Stimulated activated naive CD8-positive, alpha-beta T cell treated with anti-CD3 and anti-CD28 coated beads, Interleukin-15, amount 100 ng/mL, for 72 hours (primary cell): ENCODE measurements around the gene ROR1.

Experiments used
- ATAC-seq: fragments of 150-1000 bp; cut with Tn5 transposase; 2 replicates; pipeline ENCODE4 v1.10.0; 2021; ENCODE audit warnings: mild to moderate bottlenecking, moderate library complexity
- DNase-seq, 2 donors: peaks; one replicate each; pipeline ENCODE4 v3.0.0; 2021 to 2022
- H3K27ac Mint-ChIP-seq, 2 donors: one replicate each; pipeline ENCODE4 v1.8.0; 2022; ENCODE audit warnings: mild to moderate bottlenecking in 2 of 2, mixed read lengths in 2 of 2, moderate library complexity in 2 of 2
- H3K27me3 Mint-ChIP-seq: one replicate; pipeline ENCODE4 v1.8.0; 2022; ENCODE audit warnings: mixed read lengths
- H3K4me1 Mint-ChIP-seq: one replicate; pipeline ENCODE4 v1.8.0; 2022; ENCODE audit warnings: mild to moderate bottlenecking, mixed read lengths
- H3K4me3 Mint-ChIP-seq, 2 donors: one replicate each; pipeline ENCODE4 v1.8.0; 2022; ENCODE audit warnings: mild to moderate bottlenecking in 2 of 2, mixed read lengths in 2 of 2, moderate library complexity in 1 of 2
- H3K9me3 Mint-ChIP-seq, 2 donors: one replicate each; pipeline ENCODE4 v1.8.0; 2022; ENCODE audit warnings: mixed read lengths in 2 of 2

The ROR1 gene

DNA sequence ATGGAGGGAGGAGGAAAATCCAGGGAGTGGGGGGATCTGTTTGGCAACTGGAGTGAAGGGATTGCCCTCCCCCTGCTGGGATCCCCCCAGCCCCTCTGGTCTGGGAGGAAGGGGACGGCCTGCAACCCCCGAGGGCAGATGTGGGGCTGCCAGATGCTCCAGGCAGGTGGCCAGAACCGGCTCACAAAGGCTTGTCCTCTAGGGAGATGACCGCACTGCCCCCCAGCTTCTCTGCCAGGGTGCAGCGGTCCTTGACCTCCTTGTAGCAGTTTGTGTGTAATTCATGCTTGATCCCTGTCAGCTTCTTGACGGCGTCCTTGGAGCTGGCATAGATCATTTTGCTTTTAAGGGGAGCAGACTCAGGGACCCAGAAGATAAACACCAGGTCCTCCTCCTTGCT lies 69.2 kb downstream of the ROR1 start:
- no peaks in the 10 kb centered on the region for H3K4me1 Mint-ChIP-seq

DNA sequence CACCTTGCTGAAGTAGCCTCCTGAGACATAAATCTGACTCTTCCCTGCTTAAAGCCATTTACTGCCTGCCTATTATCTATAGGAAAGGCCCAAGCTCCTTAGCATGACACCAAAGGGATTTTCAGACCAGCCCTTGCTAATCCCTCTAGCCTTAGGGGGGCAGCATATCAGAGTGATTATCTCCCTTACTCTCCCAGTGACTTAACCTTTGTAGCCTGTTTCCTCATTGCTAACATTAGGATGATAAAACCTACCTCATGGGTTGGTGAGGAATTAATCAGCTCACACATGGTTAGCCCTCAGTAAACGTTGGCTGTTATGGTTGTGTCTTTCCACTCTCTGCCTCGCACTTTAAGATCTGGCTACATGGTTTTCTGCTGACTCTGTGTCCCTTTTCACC lies 70.1 kb downstream of the ROR1 start:
- ATAC-seq, result no peak
- Mint-ChIP-seq H3K27me3 (peaks cover 17% of the 10 kb centered on the region), H3K4me3 (no peak overlapping the region), H3K4me1 (no peaks in the 10 kb centered on the region), H3K27ac (no peak overlapping the region), H3K9me3 (no peaks in the 10 kb centered on the region)
- DNase-seq, result no peak

More for the DNA sequence above, 69.2 kb downstream of the ROR1 start:
- Mint-ChIP-seq H3K27ac (no peak overlapping the region), H3K27me3 (peaks cover 17% of the 10 kb centered on the region), H3K9me3 (no peaks in the 10 kb centered on the region), H3K4me3 (no peak overlapping the region)
- peak; percentile 15 for ATAC-seq
- no peak for DNase-seq

DNA sequence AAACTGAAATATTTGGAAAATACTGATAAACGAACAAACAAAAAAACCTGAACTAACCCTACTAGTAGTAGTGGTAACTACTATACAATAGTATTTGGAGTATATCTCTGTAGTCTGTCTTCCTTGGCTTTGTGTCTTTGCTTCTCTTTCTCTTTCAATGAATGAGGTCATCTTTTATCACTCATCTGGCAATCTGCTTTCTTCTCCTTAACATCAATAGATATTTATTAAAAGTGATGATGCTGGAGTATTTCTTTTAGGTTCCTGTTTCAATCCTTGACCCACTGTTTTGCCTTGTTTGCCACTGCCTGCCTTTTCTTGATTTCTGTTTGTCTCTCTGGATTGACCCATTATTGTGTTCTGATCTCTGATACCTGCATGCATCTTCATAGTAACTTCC lies 71.5 kb downstream of the ROR1 start:
- Mint-ChIP-seq H3K4me1 (no peaks in the 10 kb centered on the region), H3K27ac (no peak overlapping the region), H3K27me3 (peaks cover 17% of the 10 kb centered on the region), H3K4me3 (no peak overlapping the region), H3K9me3 (no peaks in the 10 kb centered on the region)
- ATAC-seq (no peak), DNase-seq (no peak)

GRCh38 chr1:63847308-63847910 lies 73.6 kb downstream of the ROR1 start:
- ATAC-seq (no peak), DNase-seq (no peak)
- no peaks in the 10 kb centered on the region for H3K9me3 Mint-ChIP-seq
- H3K4me1 Mint-ChIP-seq, result no peaks in the 10 kb centered on the region
- no peak overlapping the region for H3K27ac Mint-ChIP-seq
- H3K27me3 Mint-ChIP-seq, result peaks cover 13% of the 10 kb centered on the region
- no peak overlapping the region for H3K4me3 Mint-ChIP-seq

DNA sequence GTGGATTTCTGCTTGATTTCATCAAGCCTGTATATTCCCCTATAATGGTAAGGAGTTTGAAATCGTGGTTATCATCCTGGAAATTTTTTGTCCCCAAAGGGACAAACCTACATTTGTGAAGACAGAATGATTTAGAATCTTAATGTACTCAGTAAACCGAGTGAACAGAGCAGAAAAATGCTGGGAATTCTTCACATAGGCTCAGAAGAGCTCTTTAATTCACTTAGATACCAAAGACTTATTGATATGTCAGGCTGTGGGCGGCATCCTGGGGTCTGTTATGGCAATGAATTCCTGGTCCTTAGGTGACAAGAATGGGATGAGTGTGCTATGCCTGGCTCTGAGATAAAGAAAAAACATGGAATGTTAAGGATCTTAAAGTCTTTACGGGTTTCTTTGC lies 74.9 kb downstream of the ROR1 start:
- DNase-seq (no peak), ATAC-seq (no peak)
- H3K9me3 Mint-ChIP-seq, result no peaks in the 10 kb centered on the region
- H3K4me3 Mint-ChIP-seq, result no peak overlapping the region
- no peaks in the 10 kb centered on the region for H3K4me1 Mint-ChIP-seq
- H3K27ac Mint-ChIP-seq, result peak overlapping the region in 1 of 2 donors; percentile 76
- peaks cover 7% of the 10 kb centered on the region for H3K27me3 Mint-ChIP-seq

GRCh38 chr1:63849149-63849548 lies 75.3 kb downstream of the ROR1 start:
- H3K9me3 Mint-ChIP-seq, result no peaks in the 10 kb centered on the region
- H3K27me3 Mint-ChIP-seq, result peaks cover 7% of the 10 kb centered on the region
- H3K4me3 Mint-ChIP-seq, result no peak overlapping the region
- H3K4me1 Mint-ChIP-seq, result no peaks in the 10 kb centered on the region
- ATAC-seq, result no peak
- no peak overlapping the region for H3K27ac Mint-ChIP-seq
- DNase-seq, result no peak

- no peaks in the 10 kb centered on the region for H3K4me1 Mint-ChIP-seq
- DNase-seq (no peak), ATAC-seq (no peak)
- H3K9me3 Mint-ChIP-seq, result peaks cover 0 to 20% of the 10 kb centered on the region in 2 donors
- no peak overlapping the region for H3K4me3 Mint-ChIP-seq
- no peak overlapping the region for H3K27ac Mint-ChIP-seq
- H3K27me3 Mint-ChIP-seq, result no peaks in the 10 kb centered on the region
Observed at GRCh38 chr1:63854091-63854490, 80.3 kb downstream of the ROR1 start.

- ATAC-seq (no peak), DNase-seq (no peak)
- no peaks in the 10 kb centered on the region for H3K4me1 Mint-ChIP-seq
- no peaks in the 10 kb centered on the region for H3K27me3 Mint-ChIP-seq
- H3K4me3 Mint-ChIP-seq, result no peak overlapping the region
- peak overlapping the region in 1 of 2 donors; percentile 30 for H3K27ac Mint-ChIP-seq
- peaks cover 0 to 20% of the 10 kb centered on the region in 2 donors for H3K9me3 Mint-ChIP-seq
Observed at GRCh38 chr1:63855942-63856341, 82.1 kb downstream of the ROR1 start.

DNA sequence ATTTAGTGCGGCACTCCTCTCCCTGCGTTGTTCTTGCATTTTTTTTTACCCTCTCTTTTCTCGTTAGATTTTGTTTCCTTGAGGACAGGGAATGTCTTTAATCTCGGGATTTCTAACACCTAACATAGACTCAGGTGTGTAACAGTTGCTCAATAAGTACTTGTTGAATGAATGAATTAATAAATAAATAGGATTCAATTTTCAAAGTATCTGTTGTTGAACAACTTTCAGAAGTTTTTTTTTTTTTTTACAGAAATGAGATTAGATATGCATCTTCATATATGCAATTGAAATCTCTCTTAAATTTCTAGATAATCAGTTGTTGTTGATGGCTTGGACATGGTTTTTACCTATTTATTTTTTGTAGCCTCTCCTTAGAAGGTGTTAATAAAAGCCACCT lies 83.1 kb downstream of the ROR1 start:
- H3K27me3 Mint-ChIP-seq, result no peaks in the 10 kb centered on the region

GRCh38 chr1:63857478-63857877 lies 83.7 kb downstream of the ROR1 start:
- Mint-ChIP-seq H3K9me3 (peaks cover 0 to 20% of the 10 kb centered on the region in 2 donors), H3K4me3 (no peak overlapping the region), H3K27me3 (no peaks in the 10 kb centered on the region), H3K4me1 (no peaks in the 10 kb centered on the region), H3K27ac (no peak overlapping the region)
- DNase-seq (no peak), ATAC-seq (no peak)

More for the DNA sequence above, 83.1 kb downstream of the ROR1 start:
- H3K4me3 Mint-ChIP-seq, result no peak overlapping the region
- peaks cover 0 to 20% of the 10 kb centered on the region in 2 donors for H3K9me3 Mint-ChIP-seq
- H3K4me1 Mint-ChIP-seq, result no peaks in the 10 kb centered on the region
- DNase-seq (no peak), ATAC-seq (no peak)
- H3K27ac Mint-ChIP-seq, result no peak overlapping the region

DNA sequence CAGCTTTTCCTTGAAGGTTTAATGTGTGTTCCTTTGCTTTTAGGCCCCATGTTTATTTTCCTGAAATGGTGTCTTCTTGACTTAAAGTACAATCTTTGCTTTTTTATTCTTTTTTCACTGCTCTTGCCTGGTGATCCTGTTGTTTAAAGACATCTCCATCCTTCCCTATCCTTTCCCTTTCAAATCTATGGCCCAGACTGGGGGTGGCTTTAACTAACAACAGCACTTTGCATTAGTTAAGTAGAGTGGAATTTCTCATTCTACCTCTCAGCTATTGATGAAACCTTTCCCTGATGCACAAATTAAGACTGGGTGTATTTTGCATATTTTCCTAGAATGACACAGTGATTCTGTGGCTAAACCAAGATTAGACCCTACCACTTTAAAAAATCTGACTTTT lies 84.3 kb downstream of the ROR1 start:
- no peak overlapping the region for H3K4me3 Mint-ChIP-seq
- DNase-seq, result no peak
- H3K9me3 Mint-ChIP-seq, result peaks cover 0 to 20% of the 10 kb centered on the region in 2 donors
- H3K27me3 Mint-ChIP-seq, result no peaks in the 10 kb centered on the region
- H3K27ac Mint-ChIP-seq, result peak overlapping the region in 1 of 2 donors; percentile 37
- no peak for ATAC-seq
- H3K4me1 Mint-ChIP-seq, result no peaks in the 10 kb centered on the region

DNA sequence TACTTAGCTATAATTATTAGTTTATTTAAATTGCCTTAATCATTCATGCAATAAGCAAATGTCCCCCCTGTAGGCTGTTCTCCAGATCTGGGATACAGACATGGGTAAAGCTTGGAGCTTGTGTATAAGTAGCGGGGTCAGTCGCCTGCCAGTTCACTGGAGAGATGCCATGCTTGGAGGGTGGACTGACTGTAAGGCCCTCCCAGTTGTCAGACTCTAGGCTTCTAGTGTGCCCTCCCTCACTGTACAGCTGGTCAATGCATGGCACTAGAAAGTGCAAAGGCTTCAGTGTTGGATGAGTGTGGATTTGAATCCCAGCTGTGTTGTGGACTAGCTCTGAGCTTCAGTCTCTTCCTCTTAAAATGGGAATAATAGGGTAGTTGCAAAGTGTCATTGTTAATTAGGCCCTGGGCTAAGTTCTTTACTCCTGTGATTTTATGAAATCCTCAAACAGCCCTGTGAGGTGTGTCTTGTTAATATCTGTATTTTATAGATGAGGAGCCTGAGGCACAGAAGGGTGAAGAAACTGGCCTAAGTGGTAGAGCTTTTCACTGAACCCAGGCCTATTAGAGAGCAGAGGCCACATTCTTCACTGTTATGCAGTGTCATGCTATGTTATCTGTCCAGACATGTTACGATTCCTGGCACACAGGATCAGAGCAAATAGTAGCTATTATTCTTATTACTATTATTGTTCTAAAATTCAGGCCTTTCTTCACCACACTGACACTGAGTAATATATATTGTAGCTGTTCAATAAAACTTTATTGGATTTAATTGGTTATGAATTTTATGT lies 85.9 kb downstream of the ROR1 start:
- no peaks in the 10 kb centered on the region for H3K27me3 Mint-ChIP-seq
- no peak overlapping the region for H3K27ac Mint-ChIP-seq
- peaks cover 0 to 20% of the 10 kb centered on the region in 2 donors for H3K9me3 Mint-ChIP-seq
- DNase-seq (no peak), ATAC-seq (no peak)
- no peaks in the 10 kb centered on the region for H3K4me1 Mint-ChIP-seq
- H3K4me3 Mint-ChIP-seq, result no peak overlapping the region

DNA sequence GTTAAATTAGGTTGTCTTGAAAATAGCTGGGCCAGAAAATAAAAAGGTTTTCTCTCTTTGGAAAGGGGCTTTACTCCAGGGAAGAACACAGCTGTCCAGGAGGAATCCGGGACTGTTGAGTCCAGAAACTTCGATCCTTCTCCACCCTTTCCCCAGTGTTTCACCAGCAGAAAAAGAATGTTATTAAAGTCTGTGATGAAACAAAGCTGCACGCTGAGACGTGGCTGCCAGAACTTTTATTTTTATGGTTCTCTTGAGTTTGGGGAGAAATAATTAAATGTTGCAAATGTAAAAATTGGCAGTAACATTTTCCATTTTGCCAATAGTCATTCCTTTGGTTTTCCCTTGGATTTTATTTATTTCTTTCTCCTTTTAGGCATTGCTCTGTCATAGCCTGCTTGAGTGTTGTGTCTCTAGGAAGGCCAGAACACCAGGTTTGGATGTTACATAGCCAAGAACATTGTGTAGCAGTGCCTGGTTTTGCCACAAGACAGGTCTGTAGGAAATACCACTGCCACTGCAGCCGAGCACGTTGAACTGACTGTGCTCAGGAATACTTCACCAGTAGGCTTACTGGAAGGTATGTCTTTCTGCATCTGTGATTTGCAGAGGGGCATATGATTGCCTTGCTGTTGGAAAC lies 87.4 kb downstream of the ROR1 start:
- no peak for ATAC-seq
- Mint-ChIP-seq H3K9me3 (peaks cover 0 to 10% of the 10 kb centered on the region in 2 donors), H3K27me3 (no peaks in the 10 kb centered on the region), H3K4me1 (no peaks in the 10 kb centered on the region), H3K27ac (no peak overlapping the region), H3K4me3 (no peak overlapping the region)
- DNase-seq, result no peak

DNA sequence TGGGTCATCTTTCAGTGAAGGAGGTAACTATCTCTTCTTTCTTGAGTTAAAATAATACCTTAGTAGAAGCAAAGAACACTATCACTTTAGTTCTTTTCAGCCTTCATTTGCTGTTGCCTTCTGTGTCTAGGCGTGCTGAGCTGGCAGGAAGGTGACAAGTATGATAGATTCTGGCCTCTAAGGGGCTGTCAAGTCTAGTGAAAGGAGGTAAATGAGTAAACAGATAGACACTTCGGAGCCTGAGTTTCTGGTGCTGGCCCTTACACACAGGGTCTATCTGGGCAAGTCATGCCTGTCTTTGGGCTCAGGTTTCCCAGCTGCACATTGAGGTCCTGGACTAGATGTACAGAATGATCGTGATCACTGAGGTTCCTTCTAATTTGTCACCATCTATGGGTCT lies 89.3 kb downstream of the ROR1 start:
- no peak overlapping the region for H3K4me3 Mint-ChIP-seq
- no peak overlapping the region for H3K27ac Mint-ChIP-seq
- ATAC-seq (no peak), DNase-seq (no peak)
- H3K4me1 Mint-ChIP-seq, result no peaks in the 10 kb centered on the region
- H3K9me3 Mint-ChIP-seq, result no peaks in the 10 kb centered on the region
- H3K27me3 Mint-ChIP-seq, result no peaks in the 10 kb centered on the region

- Mint-ChIP-seq H3K4me3 (no peak overlapping the region), H3K9me3 (no peaks in the 10 kb centered on the region), H3K27me3 (no peaks in the 10 kb centered on the region), H3K27ac (peak overlapping the region in 1 of 2 donors; percentile 40), H3K4me1 (no peaks in the 10 kb centered on the region)
- ATAC-seq (no peak), DNase-seq (no peak)
Observed at GRCh38 chr1:63864224-63864641, 90.4 kb downstream of the ROR1 start.

GRCh38 chr1:63865561-63865960 lies 91.7 kb downstream of the ROR1 start:
- no peak overlapping the region for H3K4me3 Mint-ChIP-seq
- ATAC-seq, result no peak
- H3K4me1 Mint-ChIP-seq, result no peaks in the 10 kb centered on the region
- no peaks in the 10 kb centered on the region for H3K9me3 Mint-ChIP-seq
- H3K27me3 Mint-ChIP-seq, result no peaks in the 10 kb centered on the region
- no peak overlapping the region for H3K27ac Mint-ChIP-seq
- no peak for DNase-seq
